AG04450 (cell line): Measurements from ENCODE around the gene IDI2. TPM values are rescaled to one million over a fixed set of nuclear protein-coding genes. Genes with fewer than 3 reads are reported as not detected.

ENCODE experiments used
- CTCF ChIA-PET: fragments of 300-600, 350-600 bp; formaldehyde crosslinking; extraction: SDS; loops from one replicate; lab custom pipeline; 2022; ENCODE audit warnings: antibody characterized with exemption, inconsistent platforms; lab: Charles Lee
- POLR2A ChIA-PET: fragments of 350-600 bp; formaldehyde crosslinking; extraction: SDS; loops from one replicate; lab custom pipeline; 2021; ENCODE audit warnings: antibody characterized with exemption, inconsistent platforms; lab: Yijun Ruan, JAX
- DNase-seq: peaks from one replicate; pipeline ENCODE4 v3.0.0-alpha.2; 2011; ENCODE audit warnings: low read depth, low spot score
- H3K27ac ChIP-seq: one replicate; pipeline ENCODE4 v1.5.1; 2012; ENCODE audit warnings: low read depth, low read length, control low read depth
- H3K27me3 ChIP-seq: one replicate; pipeline ENCODE4 v1.6.0; 2012; ENCODE audit warnings: low read length; ENCODE audit not compliant: control insufficient read depth, insufficient read depth
- H3K4me3 ChIP-seq: 2 replicates; pipeline ENCODE4 v1.5.1; 2011; ENCODE audit warnings: mild to moderate bottlenecking, low read depth, low read length, control low read depth
- H3K9me3 ChIP-seq: 2 replicates; pipeline ENCODE4 v1.5.1; 2012; ENCODE audit warnings: low read length; ENCODE audit not compliant: control insufficient read depth, insufficient read depth
- polyA plus RNA-seq: library from polyadenylated mRNA; depleted of rRNA; stranded (reverse); fragments of >200 nt; gene quantifications from 2 replicates; pipeline ENCODE4 v1.2.3, GENCODE V29; 2011
- TF ChIP-seq, protein P1 (sequence below): IDR thresholded peaks from 2 replicates; pipeline ENCODE4 v1.5.1; 2011; ENCODE audit warnings: low read depth, low read length, control low read depth, inconsistent platforms

Gene IDI2
- polyA plus RNA-seq, 1 experiment = not detected

DNA sequence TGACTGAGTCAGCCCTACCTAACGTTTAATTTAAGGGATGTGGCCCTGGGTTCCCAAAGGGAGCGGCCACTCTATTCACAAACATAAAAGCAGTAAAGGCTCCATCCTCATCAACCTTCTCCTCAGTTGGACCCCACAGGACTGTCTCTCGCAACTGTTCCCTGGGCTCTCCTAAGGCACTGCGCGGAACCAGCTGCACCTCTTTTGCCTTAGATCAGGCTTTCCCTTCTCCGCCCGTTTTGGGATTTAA, 38.1 kb downstream of the IDI2 start:
- peak overlapping the region; percentile 90 for H3K4me3 ChIP-seq
- peaks cover 3% of the 10 kb centered on the region; the same call in 1 of the 2 replicates for H3K9me3 ChIP-seq
- no peak for DNase-seq
- H3K27me3 ChIP-seq = no peaks in the 10 kb centered on the region
- ChIA-PET CTCF (no interaction called here), POLR2A (interaction anchor here (0.6 to 2.2 kb wide), 4 partner anchors 12 to 56 kb away, joined by 3 to 11 read pairs (median 3); partner anchors contain the start of gene LARP4B)
- H3K27ac ChIP-seq = peak overlapping the region; percentile 98
- TF ChIP-seq, protein P1, sequence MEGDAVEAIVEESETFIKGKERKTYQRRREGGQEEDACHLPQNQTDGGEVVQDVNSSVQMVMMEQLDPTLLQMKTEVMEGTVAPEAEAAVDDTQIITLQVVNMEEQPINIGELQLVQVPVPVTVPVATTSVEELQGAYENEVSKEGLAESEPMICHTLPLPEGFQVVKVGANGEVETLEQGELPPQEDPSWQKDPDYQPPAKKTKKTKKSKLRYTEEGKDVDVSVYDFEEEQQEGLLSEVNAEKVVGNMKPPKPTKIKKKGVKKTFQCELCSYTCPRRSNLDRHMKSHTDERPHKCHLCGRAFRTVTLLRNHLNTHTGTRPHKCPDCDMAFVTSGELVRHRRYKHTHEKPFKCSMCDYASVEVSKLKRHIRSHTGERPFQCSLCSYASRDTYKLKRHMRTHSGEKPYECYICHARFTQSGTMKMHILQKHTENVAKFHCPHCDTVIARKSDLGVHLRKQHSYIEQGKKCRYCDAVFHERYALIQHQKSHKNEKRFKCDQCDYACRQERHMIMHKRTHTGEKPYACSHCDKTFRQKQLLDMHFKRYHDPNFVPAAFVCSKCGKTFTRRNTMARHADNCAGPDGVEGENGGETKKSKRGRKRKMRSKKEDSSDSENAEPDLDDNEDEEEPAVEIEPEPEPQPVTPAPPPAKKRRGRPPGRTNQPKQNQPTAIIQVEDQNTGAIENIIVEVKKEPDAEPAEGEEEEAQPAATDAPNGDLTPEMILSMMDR = no peak

DNA sequence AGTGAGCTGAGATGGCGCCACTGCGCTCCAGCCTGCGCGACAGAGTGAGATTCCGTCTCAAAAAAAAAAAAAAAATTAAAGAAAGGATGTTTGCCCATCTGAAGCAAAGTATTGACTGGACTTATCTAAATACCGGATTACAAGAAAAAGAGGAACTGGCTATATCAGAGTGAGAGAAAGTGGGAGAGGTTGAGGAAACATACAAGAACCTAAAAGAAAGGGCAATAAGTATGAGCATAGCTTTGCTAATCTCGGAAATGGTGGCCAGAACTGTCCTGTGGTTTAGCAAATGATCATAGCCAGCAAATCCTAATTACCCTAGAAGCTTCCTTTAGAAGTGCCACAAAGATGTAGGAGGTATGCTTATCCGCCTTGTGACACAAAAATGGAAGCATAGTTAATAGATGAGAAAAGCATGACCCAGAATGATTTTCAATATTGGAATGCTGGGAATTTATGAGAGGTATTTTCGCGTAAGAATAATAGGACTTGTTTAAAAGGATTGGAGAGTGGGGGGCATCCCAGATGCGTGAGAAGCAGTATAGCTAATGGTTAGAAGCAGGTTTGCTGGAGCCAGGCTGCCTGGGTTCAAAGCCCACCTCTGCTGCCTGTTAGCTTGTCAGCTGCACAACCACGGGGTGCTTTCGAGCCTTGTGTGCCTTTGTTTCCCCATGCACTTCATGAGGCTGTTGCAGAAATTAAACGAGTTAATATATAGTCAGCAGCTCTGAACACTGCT, 38.6 kb downstream of the IDI2 start:
- TF ChIP-seq, protein P1 = no peak
- peak; percentile 55 for DNase-seq
- CTCF ChIA-PET = interaction anchor here (1.2 kb wide), 1 partner anchor 20 kb away, joined by 3 read pairs; no protein-coding TSS in a partner anchor
- Histone ChIP-seq H3K4me3 (peak overlapping the region; percentile 90), H3K9me3 (peaks cover 3% of the 10 kb centered on the region; the same call in 1 of the 2 replicates), H3K27me3 (no peaks in the 10 kb centered on the region), H3K27ac (peak overlapping the region; percentile 98)
- POLR2A ChIA-PET = interaction anchor here (0.5 to 2.2 kb wide), 7 partner anchors 12 to 69 kb away, joined by 3 to 11 read pairs (median 3); partner anchors contain the start of genes LARP4B and WDR37

GRCh38 chr10:986137-986825, 39.4 kb downstream of the IDI2 start:
- peaks cover 3% of the 10 kb centered on the region for H3K9me3 ChIP-seq
- H3K27ac ChIP-seq = peak overlapping the region; percentile 98
- ChIA-PET POLR2A (interaction anchor here (0.5 to 2.2 kb wide), 4 partner anchors 51 to 70 kb away, joined by 3 to 11 read pairs (median 5); partner anchors contain the start of genes LARP4B and WDR37), CTCF (interaction anchor here (1.2 kb wide), 1 partner anchor 20 kb away, joined by 3 read pairs; no protein-coding TSS in a partner anchor)
- no peak for DNase-seq
- no peaks in the 10 kb centered on the region for H3K27me3 ChIP-seq
- no peak overlapping the region for H3K4me3 ChIP-seq
- TF ChIP-seq, protein P1 = no peak

GRCh38 chr10:985361-985760, 40.3 kb downstream of the IDI2 start:
- Histone ChIP-seq H3K9me3 (peaks cover 9% of the 10 kb centered on the region), H3K27ac (no peak overlapping the region), H3K27me3 (no peaks in the 10 kb centered on the region), H3K4me3 (no peak overlapping the region)
- TF ChIP-seq, protein P1 = no peak
- CTCF ChIA-PET = interaction anchor here (1.2 kb wide), 1 partner anchor 19 kb away, joined by 3 read pairs; no protein-coding TSS in a partner anchor
- DNase-seq = no peak
- POLR2A ChIA-PET = no interaction called here
